H1 (cell line): ENCODE measurements around the gene SLC23A1.

Experiments
- CHD2 ChIP-seq: IDR thresholded peaks from 2 replicates; pipeline ENCODE4 v1.6.1; 2012; ENCODE audit warnings: low read length, improper control_type of control experiment
- CTCF ChIP-seq, 3 experiments: IDR thresholded peaks; 1 replicate in 2 of 3; 2 replicates in 1 of 3; pipeline versions ENCODE4 v1.5.1 to v1.6.1; 2011; ENCODE audit warnings: low read length in 3 of 3, mild to moderate bottlenecking in 3 of 3, inconsistent platforms in 2 of 3, low read depth in 1 of 3, moderate library complexity in 1 of 3; ENCODE audit not compliant: insufficient read depth in 1 of 3; ENCODE audit errors: control extremely low read depth in 1 of 3
- FOSL1 ChIP-seq: IDR thresholded peaks from 2 replicates; pipeline ENCODE4 v1.6.1; 2011; ENCODE audit warnings: mild to moderate bottlenecking, low read depth, low read length, moderate library complexity; ENCODE audit not compliant: insufficient read depth
- POLR2A ChIP-seq, 2 experiments: IDR thresholded peaks; 1 replicate in 1 of 2; 2 replicates in 1 of 2; pipeline ENCODE4 v1.6.1; 2011; ENCODE audit warnings: low read depth in 2 of 2, low read length in 2 of 2, mild to moderate bottlenecking in 2 of 2; ENCODE audit errors: control extremely low read depth in 1 of 2
- POLR2AphosphoS5 ChIP-seq: IDR thresholded peaks from 2 replicates; pipeline ENCODE4 v1.6.1; 2011; ENCODE audit warnings: low read depth, low read length
- RAD21 ChIP-seq, 2 experiments: IDR thresholded peaks in 1 of 2; conservative IDR thresholded peaks in 1 of 2; 2 replicates each; pipeline ENCODE4 v1.6.1; 2011; ENCODE audit warnings: low read depth in 2 of 2, low read length in 2 of 2, improper control_type of control experiment in 1 of 2, inconsistent platforms in 1 of 2, mild to moderate bottlenecking in 1 of 2, moderate library complexity in 1 of 2

GRCh38 chr5:139414581-139415130 lies 31.6 kb upstream of the SLC23A1 start:
- TF ChIP-seq RAD21 (IDR thresholded peaks at IDR 0.05 in 1 of 2, conservative IDR thresholded peaks at IDR 0.05 in 1 of 2; ENCODE audit: low read depth in 2 of 2, low read length in 2 of 2) (no peak), CTCF (IDR thresholded peaks at IDR 0.05; ENCODE audit: control extremely low read depth in 1 of 3, insufficient read depth in 1 of 3, low read depth in 1 of 3, low read length in 3 of 3) (no peak), POLR2A (IDR thresholded peaks at IDR 0.05; ENCODE audit: control extremely low read depth in 1 of 2, low read depth in 2 of 2, low read length in 2 of 2) (no peak), CHD2 (no peak), POLR2AphosphoS5 (no peak), FOSL1 (no peak)
